SU-DHL-6 (cell line): ENCODE results near the gene VEGFA.

Experiments used
- EZH2phosphoT487 ChIP-seq: fragments of 200-600 bp; sonication (generic), shearing (Covaris generic); conservative IDR thresholded peaks from 2 replicates; pipeline ENCODE4 v1.6.1; 2018; ENCODE audit warnings: mild to moderate bottlenecking, antibody characterized with exemption, low read length, moderate library complexity, mixed read lengths
- TF ChIP-seq, protein P1 (sequence below): fragments of 200-600 bp; sonication (generic); IDR thresholded peaks from one replicate; pipeline ENCODE4 v1.5.1; 2017; ENCODE audit warnings: antibody characterized with exemption, mild to moderate bottlenecking, low read length, moderate library complexity; ENCODE audit not compliant: insufficient read depth, poor library complexity, severe bottlenecking

- TF ChIP-seq, protein P1, sequence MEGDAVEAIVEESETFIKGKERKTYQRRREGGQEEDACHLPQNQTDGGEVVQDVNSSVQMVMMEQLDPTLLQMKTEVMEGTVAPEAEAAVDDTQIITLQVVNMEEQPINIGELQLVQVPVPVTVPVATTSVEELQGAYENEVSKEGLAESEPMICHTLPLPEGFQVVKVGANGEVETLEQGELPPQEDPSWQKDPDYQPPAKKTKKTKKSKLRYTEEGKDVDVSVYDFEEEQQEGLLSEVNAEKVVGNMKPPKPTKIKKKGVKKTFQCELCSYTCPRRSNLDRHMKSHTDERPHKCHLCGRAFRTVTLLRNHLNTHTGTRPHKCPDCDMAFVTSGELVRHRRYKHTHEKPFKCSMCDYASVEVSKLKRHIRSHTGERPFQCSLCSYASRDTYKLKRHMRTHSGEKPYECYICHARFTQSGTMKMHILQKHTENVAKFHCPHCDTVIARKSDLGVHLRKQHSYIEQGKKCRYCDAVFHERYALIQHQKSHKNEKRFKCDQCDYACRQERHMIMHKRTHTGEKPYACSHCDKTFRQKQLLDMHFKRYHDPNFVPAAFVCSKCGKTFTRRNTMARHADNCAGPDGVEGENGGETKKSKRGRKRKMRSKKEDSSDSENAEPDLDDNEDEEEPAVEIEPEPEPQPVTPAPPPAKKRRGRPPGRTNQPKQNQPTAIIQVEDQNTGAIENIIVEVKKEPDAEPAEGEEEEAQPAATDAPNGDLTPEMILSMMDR, result no peak
- TF ChIP-seq EZH2phosphoT487, result no peak
These were observed 36.2 kb downstream of the VEGFA start for GRCh38 chr6:43806043-43806757.
